HEK293T (cell line): ENCODE results near the gene TLK1.

ENCODE experiments used
- CTCF ChIA-PET: fragments of 350-600 bp; formaldehyde crosslinking; extraction: SDS; loops from one replicate; lab custom pipeline; 2021; ENCODE audit warnings: antibody characterized with exemption, inconsistent platforms; lab: Yijun Ruan, JAX
- POLR2A ChIA-PET: fragments of 350-600 bp; formaldehyde crosslinking; extraction: SDS; loops from one replicate; lab custom pipeline; 2020; ENCODE audit warnings: antibody characterized with exemption, inconsistent platforms; lab: Yijun Ruan, JAX
- DNase-seq: peaks from one replicate; pipeline ENCODE4 v3.0.0; 2012; ENCODE audit warnings: mixed read lengths; ENCODE audit errors: extremely low spot score
- ARNT ChIP-seq: fragments of 450-650 bp; IDR thresholded peaks from 2 replicates; pipeline ENCODE4 v1.6.1; 2017; ENCODE audit warnings: mild to moderate bottlenecking
- BHLHE40 ChIP-seq: fragments of 450-650 bp; IDR thresholded peaks from 2 replicates; pipeline ENCODE4 v1.6.1; 2016; ENCODE audit warnings: mild to moderate bottlenecking, moderate library complexity, borderline replicate concordance
- CTBP1 ChIP-seq: fragments of 450-650 bp; IDR thresholded peaks from 2 replicates; pipeline ENCODE4 v1.6.1; 2016; ENCODE audit warnings: borderline replicate concordance
- ELF4 ChIP-seq: fragments of 450-650 bp; IDR thresholded peaks from 2 replicates; pipeline ENCODE4 v1.6.1; 2017; ENCODE audit warnings: antibody characterized with exemption
- FOXA1 ChIP-seq: fragments of 450-650 bp; IDR thresholded peaks from 2 replicates; pipeline ENCODE4 v1.6.1; 2016; ENCODE audit warnings: mild to moderate bottlenecking
- FOXK2 ChIP-seq: fragments of 450-650 bp; IDR thresholded peaks from 2 replicates; pipeline ENCODE4 v1.6.1; 2016; ENCODE audit warnings: mild to moderate bottlenecking
- FOXM1 ChIP-seq: fragments of 450-650 bp; IDR thresholded peaks from 2 replicates; pipeline ENCODE4 v1.6.1; 2017; ENCODE audit warnings: mild to moderate bottlenecking, borderline replicate concordance
- HDGF ChIP-seq: fragments of 450-650 bp; IDR thresholded peaks from 2 replicates; pipeline ENCODE4 v1.6.1; 2017; ENCODE audit warnings: antibody characterized with exemption, borderline replicate concordance
- L3MBTL2 ChIP-seq: fragments of 450-650 bp; conservative IDR thresholded peaks from 2 replicates; pipeline ENCODE4 v1.6.1; 2016; ENCODE audit warnings: mild to moderate bottlenecking
- LEF1 ChIP-seq: fragments of 450-650 bp; IDR thresholded peaks from 2 replicates; pipeline ENCODE4 v1.6.1; 2017; ENCODE audit warnings: mild to moderate bottlenecking, borderline replicate concordance
- NFRKB ChIP-seq: fragments of 450-650 bp; IDR thresholded peaks from 2 replicates; pipeline ENCODE4 v1.6.1; 2016; ENCODE audit warnings: mild to moderate bottlenecking, moderate library complexity
- SP1 ChIP-seq: fragments of 450-650 bp; IDR thresholded peaks from 2 replicates; pipeline ENCODE4 v1.6.1; 2017
- SUZ12 ChIP-seq: fragments of 450-650 bp; IDR thresholded peaks from 2 replicates; pipeline ENCODE4 v1.6.1; 2016; ENCODE audit warnings: mild to moderate bottlenecking
- TARDBP ChIP-seq: fragments of 450-650 bp; IDR thresholded peaks from 2 replicates; pipeline ENCODE4 v1.6.1; 2016
- ZNF384 ChIP-seq: fragments of 450-650 bp; IDR thresholded peaks from 2 replicates; pipeline ENCODE4 v1.6.1; 2016
- TF ChIP-seq, protein P1 (sequence below): fragments of 450-650 bp; IDR thresholded peaks from 2 replicates; pipeline ENCODE4 v1.6.1; 2016

The TLK1 gene

DNA sequence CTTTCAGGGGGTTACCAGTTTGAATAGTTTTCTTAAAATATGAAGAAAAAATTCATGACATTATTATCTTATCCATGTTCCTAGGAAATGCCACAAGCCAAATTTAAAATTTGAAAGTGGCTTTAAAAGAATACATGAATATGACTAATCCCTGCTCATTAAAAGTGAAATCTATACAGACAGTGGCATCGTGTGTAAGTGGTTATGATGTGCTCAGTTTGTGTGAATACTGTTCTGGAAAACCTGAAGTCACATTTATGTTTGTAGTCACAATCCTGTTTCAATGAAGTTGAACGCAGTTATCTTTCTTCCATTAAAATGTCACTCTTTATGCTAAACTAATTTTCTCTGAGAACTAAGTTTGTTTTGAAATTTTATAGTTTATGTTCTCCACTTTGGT lies 155.9 kb downstream of the TLK1 start:
- DNase-seq, result no peak
- TF ChIP-seq HDGF (no peak), SUZ12 (no peak), ARNT (no peak), LEF1 (no peak)
- CTCF ChIA-PET, result no interaction called here
- POLR2A ChIA-PET, result no interaction called here

GRCh38 chr2:171004363-171004762 lies 156.3 kb downstream of the TLK1 start:
- CTCF ChIA-PET, result no interaction called here
- TF ChIP-seq L3MBTL2 (no peak), FOXA1 (no peak), NFRKB (no peak), FOXK2 (no peak), FOXM1 (no peak), ZNF384 (no peak), TARDBP (no peak), SP1 (no peak), ARNT (no peak), BHLHE40 (no peak), LEF1 (no peak), HDGF (no peak)
- TF ChIP-seq, protein P1, sequence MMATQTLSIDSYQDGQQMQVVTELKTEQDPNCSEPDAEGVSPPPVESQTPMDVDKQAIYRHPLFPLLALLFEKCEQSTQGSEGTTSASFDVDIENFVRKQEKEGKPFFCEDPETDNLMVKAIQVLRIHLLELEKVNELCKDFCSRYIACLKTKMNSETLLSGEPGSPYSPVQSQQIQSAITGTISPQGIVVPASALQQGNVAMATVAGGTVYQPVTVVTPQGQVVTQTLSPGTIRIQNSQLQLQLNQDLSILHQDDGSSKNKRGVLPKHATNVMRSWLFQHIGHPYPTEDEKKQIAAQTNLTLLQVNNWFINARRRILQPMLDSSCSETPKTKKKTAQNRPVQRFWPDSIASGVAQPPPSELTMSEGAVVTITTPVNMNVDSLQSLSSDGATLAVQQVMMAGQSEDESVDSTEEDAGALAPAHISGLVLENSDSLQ, result no peak
- no peak for DNase-seq
- POLR2A ChIA-PET, result no interaction called here

DNA sequence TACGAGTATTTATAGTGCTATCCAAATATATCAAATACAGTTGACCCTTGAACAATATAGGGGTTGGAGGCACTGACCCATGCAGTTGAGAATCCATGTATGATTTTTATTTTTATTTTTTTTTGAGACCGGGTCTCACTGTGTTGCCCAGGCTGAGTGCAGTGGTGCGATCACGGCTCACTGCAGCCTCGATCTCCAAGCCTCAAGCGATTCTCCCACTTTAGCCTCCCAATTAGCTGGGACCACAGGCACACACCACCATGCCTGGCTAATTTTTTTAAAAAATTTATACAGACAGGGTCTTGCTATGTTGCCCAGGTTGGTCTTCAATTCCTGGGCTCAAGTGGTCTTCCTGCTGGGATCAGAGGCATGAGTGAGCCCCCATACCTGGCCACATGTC lies 161.0 kb downstream of the TLK1 start:
- CTCF ChIA-PET, result no interaction called here
- TF ChIP-seq SP1, result no peak
- no peak for TF ChIP-seq SUZ12
- no peak for TF ChIP-seq FOXK2
- no peak for TF ChIP-seq FOXM1
- TF ChIP-seq CTBP1, result no peak
- no peak for TF ChIP-seq L3MBTL2
- TF ChIP-seq ELF4, result no peak
- no peak for TF ChIP-seq LEF1
- TF ChIP-seq TARDBP, result no peak
- TF ChIP-seq ZNF384, result no peak
- TF ChIP-seq, protein P1, result no peak
- TF ChIP-seq ARNT, result no peak
- TF ChIP-seq HDGF, result no peak
- TF ChIP-seq FOXA1, result no peak
- TF ChIP-seq BHLHE40, result no peak
- no peak for TF ChIP-seq NFRKB
- POLR2A ChIA-PET, result no interaction called here

DNA sequence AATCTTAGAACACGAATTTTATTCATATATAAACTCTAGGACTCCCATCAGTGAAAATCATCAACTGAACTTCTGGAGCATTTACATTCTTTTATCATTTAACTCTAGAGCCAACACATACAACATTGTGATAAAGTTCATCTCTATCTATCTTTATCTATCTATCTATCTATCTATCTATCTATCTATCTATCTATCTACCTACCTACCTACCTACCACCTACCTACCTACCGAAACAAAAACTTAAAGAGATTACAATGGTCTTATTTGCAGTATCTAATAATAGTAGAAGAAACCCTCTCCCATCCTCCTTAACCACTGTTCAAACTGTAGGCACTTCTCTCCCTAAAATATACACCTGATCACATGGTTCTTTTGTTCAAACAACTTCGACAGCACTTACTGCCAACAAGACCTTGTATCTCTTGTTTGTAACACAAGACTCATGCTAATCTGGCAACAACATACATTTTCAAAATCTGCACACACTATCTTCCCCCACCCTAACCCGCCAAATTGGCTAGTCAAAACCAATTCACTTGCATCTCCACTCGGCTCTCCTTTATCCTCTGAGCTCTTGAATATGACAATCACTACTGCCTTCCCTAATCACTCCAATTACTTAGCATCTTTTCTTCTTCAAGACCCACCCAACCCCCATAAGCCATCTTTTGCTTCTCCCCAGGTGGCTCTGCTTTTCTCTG lies 162.6 kb downstream of the TLK1 start:
- no peak for DNase-seq
- TF ChIP-seq FOXK2 (no peak), CTBP1 (no peak), SUZ12 (no peak), FOXM1 (no peak), L3MBTL2 (no peak), BHLHE40 (no peak), ARNT (no peak), ELF4 (no peak), SP1 (no peak), ZNF384 (no peak), HDGF (no peak), NFRKB (no peak), TARDBP (no peak), FOXA1 (no peak), LEF1 (no peak)
- TF ChIP-seq, protein P1, result no peak
- ChIA-PET POLR2A (no interaction called here), CTCF (no interaction called here)

More for the DNA sequence above, 161.0 kb downstream of the TLK1 start:
- no peak for DNase-seq

GRCh38 chr2:170996316-170996715 lies 164.4 kb downstream of the TLK1 start:
- no peak for DNase-seq
- ChIA-PET CTCF (no interaction called here), POLR2A (no interaction called here)
- TF ChIP-seq FOXK2 (no peak), NFRKB (no peak), CTBP1 (no peak), SUZ12 (no peak), HDGF (no peak), TARDBP (no peak), FOXM1 (no peak), ZNF384 (no peak), SP1 (no peak), FOXA1 (no peak), L3MBTL2 (no peak), ELF4 (no peak), BHLHE40 (no peak), ARNT (no peak), LEF1 (no peak)
- TF ChIP-seq, protein P1, result no peak
